Mammary epithelial cell (primary cell): ENCODE data around the gene DNAJA3.

Source experiments
- EZH2 ChIP-seq: IDR thresholded peaks from 2 replicates; pipeline ENCODE4 v1.6.1; 2012; ENCODE audit warnings: low read length, inconsistent platforms, borderline replicate concordance
- TF ChIP-seq, protein P1 (sequence below), 2 donors: IDR thresholded peaks in 1 of 2; conservative IDR thresholded peaks in 1 of 2; 2 replicates each; pipeline ENCODE4 v1.5.1; 2011 to 2012; ENCODE audit warnings: inconsistent platforms in 2 of 2, low read length in 2 of 2, mild to moderate bottlenecking in 2 of 2, control low read depth in 1 of 2, low read depth in 1 of 2; ENCODE audit not compliant: insufficient read depth in 1 of 2; ENCODE audit errors: extremely low read depth in 1 of 2

DNA sequence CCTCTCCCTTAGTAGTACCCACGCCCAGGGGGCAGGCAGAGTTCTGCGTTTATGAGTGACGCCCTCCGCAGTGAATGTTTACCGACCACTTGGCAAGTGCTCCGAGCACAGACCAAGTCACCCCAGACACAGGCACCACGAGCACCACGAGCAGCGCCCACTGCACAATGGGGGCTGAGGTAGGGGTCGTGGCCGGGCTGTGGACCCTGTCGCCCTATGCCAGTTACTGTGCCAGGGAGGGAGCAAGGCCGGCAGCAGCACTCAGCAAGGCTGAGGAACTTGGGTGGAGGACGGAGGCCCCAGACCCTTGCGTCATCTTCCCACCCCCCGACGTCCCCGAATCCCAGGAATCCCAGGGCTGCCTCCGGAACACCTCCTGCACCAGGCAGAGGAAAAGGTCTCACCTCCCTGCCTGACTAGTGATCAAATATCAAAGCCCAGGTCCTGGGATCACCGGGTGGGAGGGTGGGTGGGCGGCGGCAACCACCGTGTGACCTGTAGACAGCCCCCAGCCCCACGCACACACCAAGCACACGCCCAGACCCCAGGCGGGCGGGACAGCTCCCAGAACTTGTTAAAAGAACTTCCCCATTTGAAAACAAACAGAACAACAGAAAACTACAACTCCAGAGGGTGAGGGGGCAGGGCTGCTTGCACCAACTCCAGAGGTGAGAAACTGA, 48.6 kb upstream of the DNAJA3 start:
- TF ChIP-seq, protein P1, sequence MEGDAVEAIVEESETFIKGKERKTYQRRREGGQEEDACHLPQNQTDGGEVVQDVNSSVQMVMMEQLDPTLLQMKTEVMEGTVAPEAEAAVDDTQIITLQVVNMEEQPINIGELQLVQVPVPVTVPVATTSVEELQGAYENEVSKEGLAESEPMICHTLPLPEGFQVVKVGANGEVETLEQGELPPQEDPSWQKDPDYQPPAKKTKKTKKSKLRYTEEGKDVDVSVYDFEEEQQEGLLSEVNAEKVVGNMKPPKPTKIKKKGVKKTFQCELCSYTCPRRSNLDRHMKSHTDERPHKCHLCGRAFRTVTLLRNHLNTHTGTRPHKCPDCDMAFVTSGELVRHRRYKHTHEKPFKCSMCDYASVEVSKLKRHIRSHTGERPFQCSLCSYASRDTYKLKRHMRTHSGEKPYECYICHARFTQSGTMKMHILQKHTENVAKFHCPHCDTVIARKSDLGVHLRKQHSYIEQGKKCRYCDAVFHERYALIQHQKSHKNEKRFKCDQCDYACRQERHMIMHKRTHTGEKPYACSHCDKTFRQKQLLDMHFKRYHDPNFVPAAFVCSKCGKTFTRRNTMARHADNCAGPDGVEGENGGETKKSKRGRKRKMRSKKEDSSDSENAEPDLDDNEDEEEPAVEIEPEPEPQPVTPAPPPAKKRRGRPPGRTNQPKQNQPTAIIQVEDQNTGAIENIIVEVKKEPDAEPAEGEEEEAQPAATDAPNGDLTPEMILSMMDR (conservative IDR thresholded peaks at IDR 0.05 in 1 of 2, IDR thresholded peaks at IDR 0.05 in 1 of 2; ENCODE audit: extremely low read depth in 1 of 2, insufficient read depth in 1 of 2, low read depth in 1 of 2, low read length in 2 of 2): no peak
- TF ChIP-seq EZH2: no peak
